SHP77 treated with DMSO at 0.1 percent for 48 hours (cell line): ENCODE data around the gene ZFAND2A.
"Not testable (repeated sequence)": the region's sequence is repeated elsewhere in the genome, so short reads cannot be mapped to it uniquely, and the experiment has no call there.

Source experiments
- DNase-seq: peaks from one replicate; lab custom pipeline; 2025; lab: John Stamatoyannopoulos, UW

ZFAND2A gene

GRCh38 chr7:1175597-1175966, 15.6 kb upstream of the ZFAND2A start:
- no peak for DNase-seq

GRCh38 chr7:1174881-1175596, 15.0 kb upstream of the ZFAND2A start:
- DNase-seq = no peak

GRCh38 chr7:1174002-1174401, 14.0 kb upstream of the ZFAND2A start:
- no peak for DNase-seq

- DNase-seq = no peak
These were observed 12.9 kb upstream of the ZFAND2A start for GRCh38 chr7:1172666-1173523.

GRCh38 chr7:1171516-1171915, 11.5 kb upstream of the ZFAND2A start:
- peak; percentile 66 for DNase-seq

GRCh38 chr7:1170741-1171501, 10.9 kb upstream of the ZFAND2A start:
- DNase-seq = no peak

GRCh38 chr7:1169409-1170368, 9.7 kb upstream of the ZFAND2A start:
- DNase-seq = peak; percentile 90

- no peak for DNase-seq
These were observed 8.4 kb upstream of the ZFAND2A start for GRCh38 chr7:1168422-1168821.

GRCh38 chr7:1164436-1164835, 4.4 kb upstream of the ZFAND2A start:
- DNase-seq = no peak

- no peak for DNase-seq
These were observed 3.1 kb upstream of the ZFAND2A start for GRCh38 chr7:1163121-1163520.

GRCh38 chr7:1160670-1161021, 650 bp upstream of the ZFAND2A start:
- DNase-seq = no peak

GRCh38 chr7:1159231-1159630, 765 bp downstream of the ZFAND2A start:
- DNase-seq = not testable (repeated sequence)

- DNase-seq = no peak
These were observed 1.5 kb downstream of the ZFAND2A start for GRCh38 chr7:1158203-1159126.

GRCh38 chr7:1156782-1157535, 3.0 kb downstream of the ZFAND2A start:
- no peak for DNase-seq

GRCh38 chr7:1155818-1156781, 3.9 kb downstream of the ZFAND2A start:
- not testable (repeated sequence) for DNase-seq

- DNase-seq = no peak
These were observed 5.7 kb downstream of the ZFAND2A start for GRCh38 chr7:1154172-1154739.

GRCh38 chr7:1152492-1152891, 7.5 kb downstream of the ZFAND2A start:
- DNase-seq = no peak
